Measurements from ENCODE around the gene VSIG10.
"Not testable (repeated sequence)": the region's sequence is repeated elsewhere in the genome, so short reads cannot be mapped to it uniquely, and the experiment has no call there.

The VSIG10 gene

DNA sequence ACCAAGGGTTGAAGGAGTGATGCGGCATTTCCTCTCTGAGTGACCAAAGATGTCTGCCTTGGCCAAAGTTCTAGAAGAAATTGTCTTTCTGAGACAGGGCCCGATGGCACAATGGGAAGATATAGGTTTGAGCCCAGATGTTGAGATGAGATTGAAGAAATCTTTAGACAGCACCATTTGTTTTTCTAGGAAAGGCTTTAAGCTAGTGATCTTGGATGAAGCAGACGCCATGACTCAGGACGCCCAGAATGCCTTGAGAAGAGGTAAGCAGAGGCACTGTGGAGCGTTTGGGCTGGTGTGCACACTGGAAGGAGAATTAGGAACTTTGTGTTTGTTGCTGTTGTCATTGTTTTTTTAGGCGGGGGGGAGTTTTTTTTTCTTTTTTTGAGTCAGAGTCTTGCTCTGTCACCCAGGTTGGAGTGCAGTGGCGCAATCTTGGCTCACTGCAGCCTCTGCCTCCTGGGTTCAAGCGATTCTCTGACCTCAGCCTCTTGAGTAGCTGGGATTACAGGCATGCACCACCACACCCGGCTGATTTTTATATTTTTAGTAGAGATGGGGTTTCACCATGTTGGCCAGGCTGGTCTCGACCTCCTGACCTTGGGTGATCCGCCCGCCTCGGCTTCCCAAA, 81.6 kb downstream of the VSIG10 start:
- H3K27me3 ChIP-seq (ENCODE audit: control insufficient read depth in 5 of 5, insufficient read depth in 4 of 5, low read length in 5 of 5); H3K27ac ChIP-seq (ENCODE audit: low read depth, low read length): not testable (repeated sequence)
- peaks cover 0 to 47% (median 39%) of the 10 kb centered on the region in 5 donors for H3K36me3 ChIP-seq (ENCODE audit: control insufficient read depth in 5 of 5, insufficient read depth in 5 of 5, low read length in 5 of 5)

DNA sequence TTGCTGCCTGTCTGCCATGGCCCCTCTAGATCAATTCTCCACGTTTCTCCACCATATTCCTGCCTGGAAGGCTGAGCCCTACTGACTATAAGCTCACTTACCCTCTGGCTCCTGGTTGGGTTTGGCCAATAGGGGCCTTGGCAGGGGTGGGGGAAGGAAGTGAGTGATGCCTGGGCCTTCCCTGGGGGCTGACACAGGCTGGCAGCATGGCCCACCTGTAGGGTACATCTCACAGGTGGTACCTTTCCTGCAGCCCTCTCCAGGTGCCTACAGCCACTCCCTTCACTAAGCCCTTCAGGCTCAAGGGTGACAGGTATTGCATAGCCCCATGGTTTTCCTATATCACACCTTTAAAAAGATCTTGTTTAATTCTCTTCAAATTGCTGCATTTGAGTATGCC, 83.8 kb downstream of the VSIG10 start:
- no peak overlapping the region for H3K4me3 ChIP-seq (ENCODE audit: low read depth in 1 of 5, low read length in 5 of 5)
- peaks cover 3 to 17% (median 13%) of the 10 kb centered on the region in 5 donors for H3K4me1 ChIP-seq (ENCODE audit: control insufficient read depth in 5 of 5, insufficient read depth in 5 of 5, low read length in 5 of 5)
- H3K36me3 ChIP-seq (ENCODE audit: control insufficient read depth in 5 of 5, insufficient read depth in 5 of 5, low read length in 5 of 5): peaks cover 0 to 28% (median 19%) of the 10 kb centered on the region in 5 donors

More for the DNA sequence above, 81.6 kb downstream of the VSIG10 start:
- H3K9ac ChIP-seq (ENCODE audit: low read length in 5 of 5); H3K4me3 ChIP-seq (ENCODE audit: low read depth in 1 of 5, low read length in 5 of 5); H3K9me3 ChIP-seq (ENCODE audit: control insufficient read depth in 5 of 5, low read length in 5 of 5); H3K4me1 ChIP-seq (ENCODE audit: control insufficient read depth in 5 of 5, insufficient read depth in 5 of 5, low read length in 5 of 5): not testable (repeated sequence)

DNA sequence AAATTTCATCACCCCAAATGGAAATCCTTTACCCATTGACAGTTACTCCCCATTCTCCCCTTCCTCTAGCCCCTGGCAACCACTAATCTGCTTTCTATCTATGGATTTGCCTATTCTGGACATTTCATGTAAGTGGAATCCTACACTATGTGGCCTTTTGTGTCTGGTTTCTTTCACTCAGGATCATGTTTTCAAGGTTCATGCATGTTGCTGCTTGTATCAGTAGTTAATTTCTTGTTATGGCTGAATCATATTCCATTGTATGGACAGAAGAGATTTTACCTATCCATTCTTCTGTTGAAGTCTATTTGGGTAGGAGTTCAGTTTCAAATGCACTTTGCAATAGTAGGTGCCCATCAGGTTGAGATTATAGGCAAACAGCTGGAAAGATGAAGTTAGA, 85.9 kb downstream of the VSIG10 start:
- Histone ChIP-seq H3K27ac (ENCODE audit: low read depth, low read length) (no peak overlapping the region), H3K9me3 (ENCODE audit: control insufficient read depth in 5 of 5, low read length in 5 of 5) (no peaks in the 10 kb centered on the region), H3K9ac (ENCODE audit: low read length in 5 of 5) (no peak overlapping the region), H3K4me1 (ENCODE audit: control insufficient read depth in 5 of 5, insufficient read depth in 5 of 5, low read length in 5 of 5) (peaks cover 3 to 17% (median 13%) of the 10 kb centered on the region in 5 donors), H3K36me3 (ENCODE audit: control insufficient read depth in 5 of 5, insufficient read depth in 5 of 5, low read length in 5 of 5) (peaks cover 0 to 25% (median 16%) of the 10 kb centered on the region in 5 donors), H3K27me3 (ENCODE audit: control insufficient read depth in 5 of 5, insufficient read depth in 4 of 5, low read length in 5 of 5) (no peaks in the 10 kb centered on the region), H3K4me3 (ENCODE audit: low read depth in 1 of 5, low read length in 5 of 5) (no peak overlapping the region)

More for the DNA sequence above, 83.8 kb downstream of the VSIG10 start:
- no peaks in the 10 kb centered on the region for H3K9me3 ChIP-seq (ENCODE audit: control insufficient read depth in 5 of 5, low read length in 5 of 5)
- no peaks in the 10 kb centered on the region for H3K27me3 ChIP-seq (ENCODE audit: control insufficient read depth in 5 of 5, insufficient read depth in 4 of 5, low read length in 5 of 5)
- H3K9ac ChIP-seq (ENCODE audit: low read length in 5 of 5): peak overlapping the region in 1 of 5 donors; percentile 20
- no peak overlapping the region for H3K27ac ChIP-seq (ENCODE audit: low read depth, low read length)

DNA sequence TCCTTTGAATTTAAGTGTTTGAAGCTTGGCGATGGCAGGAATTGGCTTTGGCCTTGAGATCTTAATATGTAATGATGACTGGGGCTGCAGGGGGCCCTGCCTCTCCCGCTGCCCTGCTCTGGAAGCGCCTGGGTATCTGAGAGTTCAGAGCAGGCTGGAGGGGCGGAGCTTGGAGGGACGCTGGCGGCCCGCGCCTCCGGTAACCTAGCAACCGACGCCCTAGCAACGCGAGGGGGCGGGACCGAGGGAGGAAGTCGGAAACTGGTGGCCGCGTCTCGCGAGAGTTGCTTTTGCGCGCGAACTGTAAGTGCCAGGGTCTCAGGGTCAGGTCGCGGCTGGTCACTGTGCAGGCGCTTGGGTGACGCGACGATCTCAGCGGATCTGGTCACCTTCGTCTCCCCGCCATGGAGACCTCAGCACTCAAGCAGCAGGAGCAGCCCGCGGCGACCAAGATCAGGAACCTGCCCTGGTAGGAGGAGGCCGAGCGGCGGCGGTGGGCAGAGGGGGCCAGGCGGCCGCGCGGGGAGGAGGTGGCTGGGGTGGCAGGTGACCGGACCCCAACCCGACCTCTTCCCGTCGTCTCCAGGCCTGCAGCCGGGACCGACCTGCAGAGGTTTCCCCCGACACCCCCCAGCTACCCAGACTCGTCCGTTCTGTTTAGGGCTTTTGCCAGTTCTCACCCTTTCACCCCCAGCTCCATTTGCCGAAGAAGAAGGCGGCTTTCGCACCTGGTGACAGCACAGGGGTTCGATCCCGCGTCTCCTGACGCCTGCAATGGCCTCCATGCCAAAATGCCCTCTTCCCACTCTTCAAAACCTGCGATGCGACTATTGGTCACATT, 87.2 kb downstream of the VSIG10 start, which contains the start of gene RFC5:
TSS of gene RFC5 (plus strand) at position 280 of the 841 bp plus-strand sequence. CDS start at position 405, 125 bp downstream.
- Histone ChIP-seq H3K4me3 (ENCODE audit: low read depth in 1 of 5, low read length in 5 of 5) (peak within 1 kb of the TSS; percentile 89 to 96 (median 91)), H3K9ac (ENCODE audit: low read length in 5 of 5) (peak within 1 kb of the TSS; percentile 35 to 93 (median 84)), H3K4me1 (ENCODE audit: control insufficient read depth in 5 of 5, insufficient read depth in 5 of 5, low read length in 5 of 5) (peaks cover 3 to 17% (median 13%) of the 10 kb centered on the region in 5 donors), H3K27me3 (ENCODE audit: control insufficient read depth in 5 of 5, insufficient read depth in 4 of 5, low read length in 5 of 5) (no peaks in the 10 kb centered on the region), H3K9me3 (ENCODE audit: control insufficient read depth in 5 of 5, low read length in 5 of 5) (no peaks in the 10 kb centered on the region), H3K27ac (ENCODE audit: low read depth, low read length) (no peak within 1 kb of the TSS), H3K36me3 (ENCODE audit: control insufficient read depth in 5 of 5, insufficient read depth in 5 of 5, low read length in 5 of 5) (peaks cover 0 to 19% (median 12%) of the 10 kb centered on the region in 5 donors)

DNA sequence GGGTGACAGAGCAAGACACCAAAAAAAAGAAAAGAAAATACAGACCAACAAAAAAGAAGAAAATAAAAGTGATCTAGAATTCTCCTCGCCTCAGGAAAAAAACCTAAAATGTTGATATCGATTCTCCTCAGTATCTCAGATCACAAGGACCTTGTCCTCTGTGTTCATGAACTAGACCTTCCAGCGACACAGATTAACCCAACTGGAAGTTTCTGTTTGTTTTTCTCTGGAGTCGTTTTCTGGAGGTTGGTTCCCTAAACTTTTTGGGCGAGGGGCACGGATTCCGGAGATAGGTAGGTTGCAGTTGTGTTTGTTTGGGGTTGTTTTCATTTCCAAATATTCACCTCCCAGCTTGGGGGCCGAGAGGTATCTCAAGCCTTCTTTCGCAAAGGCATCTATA, 87.9 kb downstream of the VSIG10 start:
- H3K27ac ChIP-seq (ENCODE audit: low read depth, low read length): no peak overlapping the region

DNA sequence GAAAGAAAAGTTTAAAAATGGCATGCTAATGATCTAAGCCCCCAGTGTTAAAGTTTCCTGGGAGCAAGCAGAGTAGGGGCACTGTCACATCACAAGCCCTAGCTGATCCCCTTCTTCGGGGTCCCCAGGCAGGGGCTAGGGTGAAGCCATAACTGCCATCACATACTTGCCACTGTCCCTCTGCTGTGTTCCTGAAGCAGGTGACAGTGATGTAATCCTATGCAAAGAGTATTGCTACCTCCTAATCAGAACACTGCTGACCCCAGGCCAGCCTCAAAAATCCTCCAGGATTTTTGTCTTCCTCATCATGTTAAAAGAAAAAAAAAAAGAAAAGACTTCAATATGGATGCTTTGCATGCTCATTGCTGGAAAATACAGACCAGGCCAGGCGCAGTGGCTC, 88.5 kb downstream of the VSIG10 start:
- no peak overlapping the region for H3K27ac ChIP-seq (ENCODE audit: low read depth, low read length)
- no peaks in the 10 kb centered on the region for H3K9me3 ChIP-seq (ENCODE audit: control insufficient read depth in 5 of 5, low read length in 5 of 5)
- peaks cover 0 to 11% (median 9%) of the 10 kb centered on the region in 5 donors for H3K36me3 ChIP-seq (ENCODE audit: control insufficient read depth in 5 of 5, insufficient read depth in 5 of 5, low read length in 5 of 5)
- no peak overlapping the region for H3K4me3 ChIP-seq (ENCODE audit: low read depth in 1 of 5, low read length in 5 of 5)
- peaks cover 3 to 17% (median 13%) of the 10 kb centered on the region in 5 donors for H3K4me1 ChIP-seq (ENCODE audit: control insufficient read depth in 5 of 5, insufficient read depth in 5 of 5, low read length in 5 of 5)
- no peaks in the 10 kb centered on the region for H3K27me3 ChIP-seq (ENCODE audit: control insufficient read depth in 5 of 5, insufficient read depth in 4 of 5, low read length in 5 of 5)
- H3K9ac ChIP-seq (ENCODE audit: low read length in 5 of 5): no peak overlapping the region

More for the DNA sequence above, 87.9 kb downstream of the VSIG10 start:
- Histone ChIP-seq H3K36me3 (ENCODE audit: control insufficient read depth in 5 of 5, insufficient read depth in 5 of 5, low read length in 5 of 5) (peaks cover 0 to 17% (median 12%) of the 10 kb centered on the region in 5 donors), H3K9me3 (ENCODE audit: control insufficient read depth in 5 of 5, low read length in 5 of 5) (no peaks in the 10 kb centered on the region), H3K27me3 (ENCODE audit: control insufficient read depth in 5 of 5, insufficient read depth in 4 of 5, low read length in 5 of 5) (no peaks in the 10 kb centered on the region), H3K4me3 (ENCODE audit: low read depth in 1 of 5, low read length in 5 of 5) (peak overlapping the region; percentile 51 to 96 (median 91)), H3K4me1 (ENCODE audit: control insufficient read depth in 5 of 5, insufficient read depth in 5 of 5, low read length in 5 of 5) (peaks cover 3 to 17% (median 13%) of the 10 kb centered on the region in 5 donors), H3K9ac (ENCODE audit: low read length in 5 of 5) (no peak overlapping the region)
